Ureter (tissue), 1 donor: ENCODE results near the gene FAM13B. TPM values are rescaled to one million over a fixed set of nuclear protein-coding genes. Genes with fewer than 3 reads are reported as not detected.

Experiments used
- DNase-seq: peaks from one replicate; pipeline ENCODE4 v3.0.0-alpha.2; 2020; ENCODE audit warnings: low spot score
- total RNA-seq: library from RNA; stranded (reverse); gene quantifications from one replicate; pipeline ENCODE4 v1.2.4, GENCODE V29; 2023
- donor health status: DM: yes; HTN: yes; CAD: no.

FAM13B gene
- total RNA-seq, 1 donor from 2014 or later: 76.5 TPM

DNA sequence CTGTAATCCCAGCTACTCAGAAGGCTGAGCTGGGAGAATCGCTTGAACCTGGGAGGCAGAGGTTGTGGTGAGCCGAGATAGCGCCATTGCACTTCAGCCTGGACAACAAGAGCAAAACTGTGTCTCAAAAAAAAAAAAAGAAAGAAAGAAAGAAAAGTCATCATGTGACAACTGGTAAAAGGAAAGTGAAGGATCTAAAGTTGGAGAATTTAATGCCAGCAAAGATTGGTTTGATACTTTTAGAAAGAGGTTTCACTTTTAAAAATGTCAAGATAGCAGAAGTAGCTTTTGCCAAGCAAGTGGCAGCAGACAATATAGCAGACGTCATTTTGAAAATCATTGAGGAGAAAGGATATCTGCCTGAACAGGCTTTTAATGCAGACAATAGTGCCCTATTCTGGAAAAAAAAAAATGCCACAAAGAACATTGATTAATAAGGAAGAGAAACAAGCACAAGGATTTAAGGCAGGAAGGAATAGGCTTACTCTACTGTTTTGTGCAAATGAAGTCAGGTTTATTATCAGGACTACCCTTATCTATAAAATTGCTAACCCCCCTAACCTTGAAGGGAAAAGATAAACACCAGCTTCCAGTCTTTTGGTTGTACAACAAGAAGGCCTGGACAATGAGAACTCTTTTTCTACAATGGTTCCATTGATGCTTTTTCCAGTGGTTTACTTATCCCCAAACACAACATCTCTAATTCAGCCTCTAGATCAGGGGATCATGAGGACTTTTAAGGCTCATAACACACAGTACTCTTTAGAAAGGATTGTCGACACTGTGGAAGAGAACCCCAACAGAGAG lies 131.7 kb downstream of the FAM13B start:
- no peak for DNase-seq

DNA sequence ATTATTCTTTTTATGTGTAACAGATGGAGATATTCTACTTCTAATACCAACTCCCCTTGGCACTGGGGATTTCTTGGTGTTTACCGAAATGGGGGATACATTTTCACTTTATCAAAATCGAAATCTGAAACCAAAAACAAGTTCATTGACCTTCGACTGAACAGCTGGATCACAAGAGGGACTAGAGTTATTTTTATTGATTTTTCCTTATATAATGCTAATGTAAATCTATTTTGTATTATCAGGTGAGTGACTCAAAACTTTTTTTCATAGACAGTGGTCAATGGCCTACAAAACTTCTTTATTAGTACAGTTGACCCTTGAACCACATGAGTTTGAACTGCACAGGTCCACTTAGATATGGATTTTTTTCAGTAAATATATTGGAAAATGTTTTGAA lies 133.4 kb downstream of the FAM13B start:
- DNase-seq: no peak

DNA sequence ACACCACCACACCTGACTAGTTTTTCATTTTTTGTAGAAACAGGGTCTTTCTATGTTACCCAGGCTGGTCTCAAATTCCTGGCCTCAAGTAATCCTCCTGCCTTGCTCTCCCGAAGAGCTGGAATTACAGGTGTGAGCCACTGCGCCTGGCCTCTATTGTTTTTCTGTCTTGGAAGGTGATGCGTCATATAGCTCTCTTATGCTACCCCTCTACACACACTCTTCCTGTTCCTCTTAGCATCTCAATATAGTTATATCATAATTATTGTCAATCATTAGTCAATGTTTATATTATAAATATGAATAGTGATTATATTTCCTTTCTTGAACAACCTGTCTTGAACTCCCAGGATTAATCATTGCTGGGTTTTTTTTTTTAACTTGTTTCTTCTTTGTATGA lies 136.3 kb downstream of the FAM13B start:
- no peak for DNase-seq

DNA sequence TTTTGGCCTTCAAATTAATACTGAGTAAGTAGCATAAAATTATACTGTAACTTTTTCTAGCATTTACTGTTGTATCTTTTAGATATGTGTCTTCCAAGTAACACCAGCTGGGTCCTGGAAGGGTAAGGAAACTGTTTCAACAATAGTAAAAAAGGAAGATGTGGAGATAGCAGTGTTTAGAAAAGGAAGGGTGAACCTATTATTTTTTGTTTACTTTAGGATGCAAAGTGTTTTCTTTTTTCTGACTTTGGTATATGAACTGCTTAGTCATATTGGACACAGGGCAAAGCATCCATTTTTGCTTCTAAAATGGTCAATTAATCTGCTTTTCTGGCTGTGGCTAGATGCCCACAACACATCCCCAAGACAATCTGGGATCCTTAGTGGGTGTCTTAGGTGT lies 138.3 kb downstream of the FAM13B start:
- no peak for DNase-seq

DNA sequence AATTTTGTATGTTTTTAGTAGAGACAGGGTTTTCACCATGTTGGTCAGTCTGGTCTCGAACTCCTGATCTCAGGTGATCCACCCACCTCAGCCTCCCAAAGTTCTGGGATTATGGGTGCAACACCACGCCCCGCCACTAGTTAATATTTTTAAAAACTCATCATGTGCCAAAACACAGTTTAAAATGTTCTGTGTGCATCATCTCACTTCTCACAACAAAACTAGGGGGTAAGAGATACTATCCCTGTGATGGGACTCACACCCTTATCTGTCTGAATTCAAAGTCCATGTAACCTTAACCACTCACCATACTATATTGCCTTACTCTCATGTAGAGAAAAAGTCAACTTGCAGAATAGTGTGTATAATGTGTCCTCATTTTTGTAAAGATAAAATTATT lies 141.0 kb downstream of the FAM13B start:
- no peak for DNase-seq

DNA sequence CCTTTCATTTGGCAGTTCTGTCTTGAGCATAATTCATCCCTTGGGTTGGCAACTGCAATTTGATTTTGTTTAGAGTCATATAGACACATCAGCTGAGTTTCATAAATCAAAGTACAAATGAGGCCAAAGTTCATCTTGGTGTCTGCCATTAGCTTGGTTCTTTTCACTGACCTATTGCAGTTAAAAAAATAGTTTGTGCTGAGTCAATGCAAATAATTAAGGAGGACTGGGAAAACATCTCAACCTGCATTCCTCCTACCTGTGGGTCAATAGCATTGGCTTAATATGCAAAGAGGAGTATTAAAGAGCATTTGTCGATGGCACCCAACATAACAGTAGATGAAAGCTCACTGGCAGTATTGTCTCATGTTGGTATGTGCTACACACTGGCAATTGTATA lies 142.0 kb downstream of the FAM13B start:
- no peak for DNase-seq

DNA sequence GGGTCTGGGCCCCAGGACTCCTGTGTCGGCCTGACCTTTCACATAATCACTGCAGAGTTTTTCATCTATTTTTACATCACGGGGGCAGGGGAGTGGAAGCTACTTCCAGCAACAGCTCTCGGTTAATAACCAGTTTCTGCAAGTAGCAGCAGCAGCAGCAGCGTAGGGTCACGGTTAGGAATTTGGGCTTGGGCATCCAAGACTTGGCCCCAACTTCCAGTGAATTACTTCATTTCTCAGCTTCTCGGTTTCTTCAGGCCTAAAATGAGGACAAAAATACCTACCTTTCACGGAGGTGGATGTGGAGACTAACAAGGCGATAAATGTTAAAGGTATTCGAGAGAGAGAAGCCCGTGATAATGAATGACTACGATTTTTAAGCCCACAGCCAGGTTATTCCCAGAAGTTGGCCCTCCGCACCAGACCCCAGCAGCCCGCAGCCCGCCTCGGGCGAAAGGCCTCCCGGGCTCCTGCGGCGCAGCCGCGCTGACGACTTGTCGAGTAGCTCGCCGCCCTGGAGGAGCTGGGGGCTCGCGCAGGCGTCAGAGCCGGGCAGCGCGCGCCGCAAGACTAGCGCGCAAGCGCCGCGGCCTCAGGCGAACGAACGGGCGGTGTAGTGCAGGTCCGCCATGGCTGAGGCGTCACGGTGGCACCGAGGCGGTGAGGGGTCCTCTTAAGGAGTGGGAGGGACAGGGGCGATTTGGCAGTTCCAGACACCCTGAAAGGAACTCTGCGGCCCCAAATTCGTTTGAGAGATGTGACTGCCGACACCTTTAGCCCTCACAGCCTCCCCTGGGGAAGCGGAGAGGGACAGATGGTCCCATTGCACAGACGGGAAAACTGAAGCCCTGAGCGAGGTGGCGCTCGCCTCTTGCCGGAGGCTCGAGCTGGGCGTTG lies 143.8 kb downstream of the FAM13B start, which contains the start of gene PKD2L2:
PKD2L2 (plus strand) TSS at position 595 of the 897 bp plus-strand sequence; CDS start at position 630, 35 bp downstream.
- peak; percentile 83 for DNase-seq

DNA sequence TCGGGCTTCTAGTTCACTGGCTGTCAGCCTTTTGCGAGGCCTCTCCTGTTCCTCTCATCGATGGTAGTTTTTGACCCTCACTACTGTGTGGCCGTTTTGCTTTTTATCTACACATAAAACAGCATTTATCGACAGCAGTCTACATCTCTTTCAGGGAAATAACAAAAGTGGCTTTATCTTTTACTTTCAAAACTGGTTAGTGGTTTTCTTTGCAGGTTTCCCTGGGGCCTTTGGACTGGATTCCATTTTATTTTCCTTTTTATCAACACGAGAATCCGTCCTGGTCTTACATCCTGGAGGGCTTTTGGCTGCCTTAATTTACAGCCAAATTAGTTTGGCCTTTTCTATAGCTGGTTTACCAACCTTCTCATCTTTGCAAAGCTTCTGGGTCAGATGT lies 144.4 kb downstream of the FAM13B start:
- DNase-seq: no peak

Other genes with a start within 250 kb of the FAM13B start
- gene MYOT, start 165.2 kb downstream of the FAM13B start, total RNA-seq: 1.3 TPM
- not detected for gene PKD2L2, start 143.6 kb downstream of the FAM13B start, total RNA-seq
- gene WNT8A, start 51.0 kb upstream of the FAM13B start, total RNA-seq: not detected
- 11.1 TPM for gene NME5, start 106.3 kb upstream of the FAM13B start, total RNA-seq
- 54.6 TPM for gene BRD8, start 145.6 kb upstream of the FAM13B start, total RNA-seq
- gene KIF20A, start 146.0 kb upstream of the FAM13B start, total RNA-seq: 0.83 TPM
- gene CDC23, start 180.2 kb upstream of the FAM13B start, total RNA-seq: 26.8 TPM
- gene GFRA3, start 241.5 kb upstream of the FAM13B start, total RNA-seq: 0.60 TPM